H9 (cell line): ENCODE measurements around the gene RUVBL1. TPM values are rescaled to one million over a fixed set of nuclear protein-coding genes. Genes with fewer than 3 reads are reported as not detected.

ENCODE experiments used
- DNase-seq: peaks from one replicate; pipeline ENCODE4 v3.0.0-alpha.2; 2017
- H2AFZ ChIP-seq: one replicate; pipeline ENCODE4 v1.6.1; 2013; ENCODE audit warnings: mild to moderate bottlenecking, low read length, control low read depth, moderate library complexity
- H2AK5ac ChIP-seq: 2 replicates; pipeline ENCODE4 v1.6.1; 2013; ENCODE audit warnings: low read length, control low read depth, mixed read lengths; ENCODE audit not compliant: insufficient read length
- H2BK120ac ChIP-seq: one replicate; pipeline ENCODE4 v1.6.1; 2013; ENCODE audit warnings: low read depth, mild to moderate bottlenecking, low read length, control low read depth, inconsistent platforms; ENCODE audit not compliant: poor library complexity, severe bottlenecking
- H2BK12ac ChIP-seq: 2 replicates; pipeline ENCODE4 v1.6.1; 2013; ENCODE audit warnings: low read length, control low read depth, mixed read lengths, low read depth; ENCODE audit not compliant: insufficient read length
- H2BK15ac ChIP-seq: 2 replicates; pipeline ENCODE4 v1.6.1; 2013; ENCODE audit warnings: low read depth, low read length, control low read depth
- H2BK20ac ChIP-seq: one replicate; pipeline ENCODE4 v1.6.1; 2013; ENCODE audit warnings: low read depth, mild to moderate bottlenecking, low read length, control low read depth, inconsistent platforms; ENCODE audit not compliant: poor library complexity, severe bottlenecking
- H2BK5ac ChIP-seq: 2 replicates; pipeline ENCODE4 v1.6.1; 2013; ENCODE audit warnings: low read length, control low read depth, mixed read lengths; ENCODE audit not compliant: insufficient read length
- H3K14ac ChIP-seq: 2 replicates; pipeline ENCODE4 v1.6.1; 2013; ENCODE audit warnings: low read length, control low read depth; ENCODE audit not compliant: insufficient read depth
- H3K18ac ChIP-seq: 2 replicates; pipeline ENCODE4 v1.6.1; 2013; ENCODE audit warnings: low read depth, mild to moderate bottlenecking, mixed read lengths, low read length, control low read depth; ENCODE audit not compliant: insufficient read length
- H3K23ac ChIP-seq: 2 replicates; pipeline ENCODE4 v1.6.1; 2013; ENCODE audit warnings: low read length, control low read depth, mixed read lengths, low read depth; ENCODE audit not compliant: insufficient read length
- H3K23me2 ChIP-seq: 2 replicates; pipeline ENCODE4 v1.6.1; 2013; ENCODE audit warnings: low read depth, mild to moderate bottlenecking, mixed read lengths, low read length, control low read depth; ENCODE audit not compliant: insufficient read length, poor library complexity, severe bottlenecking
- H3K27ac ChIP-seq: 2 replicates; pipeline ENCODE4 v1.5.1; 2013; ENCODE audit warnings: low read length, control low read depth, mixed read lengths, low read depth; ENCODE audit not compliant: insufficient read length
- H3K27me3 ChIP-seq: 2 replicates; pipeline ENCODE4 v1.6.1; 2013; ENCODE audit warnings: low read length, control low read depth, inconsistent platforms; ENCODE audit not compliant: insufficient read depth
- H3K4ac ChIP-seq: 2 replicates; pipeline ENCODE4 v1.6.1; 2013; ENCODE audit warnings: low read depth, mild to moderate bottlenecking, control low read depth, inconsistent platforms, low read length, moderate library complexity
- H3K4me1 ChIP-seq: 2 replicates; pipeline ENCODE4 v1.6.1; 2013; ENCODE audit warnings: low read length, control low read depth, inconsistent platforms; ENCODE audit not compliant: insufficient read depth
- H3K4me2 ChIP-seq: 2 replicates; pipeline ENCODE4 v1.6.1; 2013; ENCODE audit warnings: low read length, control low read depth, mixed read lengths; ENCODE audit not compliant: insufficient read length, insufficient read depth
- H3K56ac ChIP-seq: 2 replicates; pipeline ENCODE4 v1.6.1; 2013; ENCODE audit warnings: low read depth, mild to moderate bottlenecking, mixed read lengths, low read length, control low read depth; ENCODE audit not compliant: insufficient read length
- H3K79me1 ChIP-seq: 2 replicates; pipeline ENCODE4 v1.6.1; 2013; ENCODE audit warnings: low read depth, mild to moderate bottlenecking, moderate library complexity, low read length, control low read depth, inconsistent platforms; ENCODE audit not compliant: insufficient read depth, poor library complexity, severe bottlenecking
- H3K79me2 ChIP-seq: 2 replicates; pipeline ENCODE4 v1.6.1; 2013; ENCODE audit warnings: low read length, control low read depth, inconsistent platforms; ENCODE audit not compliant: insufficient read depth
- H3K9ac ChIP-seq: 2 replicates; pipeline ENCODE4 v1.6.1; 2013; ENCODE audit warnings: low read length, control low read depth, mixed read lengths; ENCODE audit not compliant: insufficient read length; ENCODE audit errors: extremely low read depth
- H3K9me3 ChIP-seq: one replicate; pipeline ENCODE4 v1.6.1; 2013; ENCODE audit warnings: low read depth, low read length, inconsistent platforms; ENCODE audit not compliant: control insufficient read depth
- H3T11ph ChIP-seq: one replicate; pipeline ENCODE4 v1.6.1; 2013; ENCODE audit warnings: mild to moderate bottlenecking, low read length, control low read depth, inconsistent platforms
- H4K20me1 ChIP-seq: one replicate; pipeline ENCODE4 v1.6.1; 2013; ENCODE audit not compliant: control insufficient read depth, insufficient read length, insufficient read depth
- H4K5ac ChIP-seq: 2 replicates; pipeline ENCODE4 v1.6.1; 2013; ENCODE audit warnings: low read depth, mild to moderate bottlenecking, mixed read lengths, low read length, control low read depth; ENCODE audit not compliant: insufficient read length
- H4K8ac ChIP-seq: replicated peaks from 2 replicates; pipeline ENCODE4 v1.6.1; 2013; ENCODE audit warnings: low read length, control low read depth, mixed read lengths, low read depth; ENCODE audit not compliant: insufficient read length
- H4K91ac ChIP-seq: 2 replicates; pipeline ENCODE4 v1.6.1; 2013; ENCODE audit warnings: low read depth, mild to moderate bottlenecking, moderate library complexity, mixed read lengths, low read length, control low read depth; ENCODE audit not compliant: insufficient read length
- H3K27ac Mint-ChIP-seq, 3 experiments: 2 replicates in 2 of 3; 3 replicates in 1 of 3; pipeline ENCODE4 v1.8.0; 2020 to 2021; ENCODE audit warnings: mixed read lengths in 3 of 3, mild to moderate bottlenecking in 1 of 3, moderate library complexity in 1 of 3
- H3K27me3 Mint-ChIP-seq: 2 replicates; pipeline ENCODE4 v1.8.0; 2021; ENCODE audit warnings: low read depth, mild to moderate bottlenecking, moderate library complexity, mixed read lengths
- H3K36me3 Mint-ChIP-seq, 3 experiments: 2 replicates in 2 of 3; 3 replicates in 1 of 3; pipeline ENCODE4 v1.8.0; 2020 to 2021; ENCODE audit warnings: low read depth in 3 of 3, mixed read lengths in 3 of 3; ENCODE audit not compliant: insufficient read depth in 1 of 3
- H3K4me1 Mint-ChIP-seq, 2 experiments: 2 replicates each; pipeline ENCODE4 v1.8.0; 2020; ENCODE audit warnings: mixed read lengths in 2 of 2
- H3K4me3 Mint-ChIP-seq, 2 experiments: 2 replicates in 1 of 2; 3 replicates in 1 of 2; pipeline ENCODE4 v1.8.0; 2020 to 2021; ENCODE audit warnings: mild to moderate bottlenecking in 2 of 2, mixed read lengths in 2 of 2, moderate library complexity in 1 of 2
- H3K9me3 Mint-ChIP-seq, 2 experiments: 2 replicates in 1 of 2; 3 replicates in 1 of 2; pipeline ENCODE4 v1.8.0; 2020; ENCODE audit warnings: mild to moderate bottlenecking in 2 of 2, mixed read lengths in 2 of 2, moderate library complexity in 1 of 2
- CTCF ChIP-seq: fragments of 200-600 bp; sonication (generic); conservative IDR thresholded peaks from 3 replicates; pipeline ENCODE4 v1.8.0; 2021; ENCODE audit warnings: antibody characterized with exemption, mild to moderate bottlenecking
- WGBS: extraction: QIAGEN DNeasy Blood & Tissue Kit; methylation state at CpG from one replicate; pipeline ENCODE4 v1.1.7; 2013; ENCODE audit warnings: missing lambda C conversion rate, low lambda C conversion rate, mixed read lengths; ENCODE audit not compliant: insufficient read length; ENCODE audit errors: extremely low coverage; 5-methylcytosine and 5-hydroxymethylcytosine counted together
- total RNA-seq: library from RNA; stranded (reverse); gene quantifications from 2 replicates; pipeline ENCODE4 v1.2.1, GENCODE V29; 2021

RUVBL1 gene
- total RNA-seq, 1 experiment from 2014 or later, result 99.6 TPM

GRCh38 chr3:128077665-128078064 lies 45.9 kb downstream of the RUVBL1 start:
- Histone ChIP-seq H3T11ph (no peak overlapping the region), H2BK5ac (no peak overlapping the region), H3K27ac (no peak overlapping the region), H2BK20ac (no peak overlapping the region), H3K9me3 (no peaks in the 10 kb centered on the region), H3K23ac (no peak overlapping the region), H3K4me1 (peaks cover 6% of the 10 kb centered on the region; the same call in 1 of the 2 replicates), H2BK15ac (no peak overlapping the region), H4K91ac (no peak overlapping the region), H3K56ac (no peak overlapping the region), H3K27me3 (no peaks in the 10 kb centered on the region), H4K20me1 (no peaks in the 10 kb centered on the region), H4K5ac (no peak overlapping the region), H3K79me1 (no peaks in the 10 kb centered on the region), H2AK5ac (no peak overlapping the region), H2AFZ (no peak overlapping the region), H3K79me2 (no peaks in the 10 kb centered on the region), H4K8ac (no peak overlapping the region), H3K23me2 (peaks cover 12% of the 10 kb centered on the region), H2BK120ac (no peak overlapping the region), H2BK12ac (no peak overlapping the region), H3K9ac (no peak overlapping the region), H3K14ac (no peak overlapping the region), H3K4ac (no peak overlapping the region), H3K4me2 (no peak overlapping the region), H3K18ac (no peak overlapping the region)
- peak overlapping the region; percentile 42 to 43; a peak in 3 of 5 replicates for H3K4me3 Mint-ChIP-seq
- no CpG with 5 or more reads among the region's 1 CpG for WGBS
- peaks cover 13% of the 10 kb centered on the region for H3K27me3 Mint-ChIP-seq
- no peak overlapping the region for H3K27ac Mint-ChIP-seq
- peaks cover 11 to 15% of the 10 kb centered on the region in 2 experiments for H3K4me1 Mint-ChIP-seq
- TF ChIP-seq CTCF, result no peak
- peaks cover 18 to 46% (median 41%) of the 10 kb centered on the region in 3 experiments; a peak in 6 of 7 replicates for H3K36me3 Mint-ChIP-seq
- no peak for DNase-seq
- no peaks in the 10 kb centered on the region for H3K9me3 Mint-ChIP-seq
